ENCODE results near the gene VPS37B. TPM values are rescaled to one million over a fixed set of nuclear protein-coding genes. Genes with fewer than 3 reads are reported as not detected.

The VPS37B gene
- total RNA-seq, 6 experiments from 2014 or later = 26.4 to 33.1 (median 28.1) TPM

- no peak for DNase-seq
- H3K4me3 Mint-ChIP-seq = no peak overlapping the region
- TF ChIP-seq, protein P1, sequence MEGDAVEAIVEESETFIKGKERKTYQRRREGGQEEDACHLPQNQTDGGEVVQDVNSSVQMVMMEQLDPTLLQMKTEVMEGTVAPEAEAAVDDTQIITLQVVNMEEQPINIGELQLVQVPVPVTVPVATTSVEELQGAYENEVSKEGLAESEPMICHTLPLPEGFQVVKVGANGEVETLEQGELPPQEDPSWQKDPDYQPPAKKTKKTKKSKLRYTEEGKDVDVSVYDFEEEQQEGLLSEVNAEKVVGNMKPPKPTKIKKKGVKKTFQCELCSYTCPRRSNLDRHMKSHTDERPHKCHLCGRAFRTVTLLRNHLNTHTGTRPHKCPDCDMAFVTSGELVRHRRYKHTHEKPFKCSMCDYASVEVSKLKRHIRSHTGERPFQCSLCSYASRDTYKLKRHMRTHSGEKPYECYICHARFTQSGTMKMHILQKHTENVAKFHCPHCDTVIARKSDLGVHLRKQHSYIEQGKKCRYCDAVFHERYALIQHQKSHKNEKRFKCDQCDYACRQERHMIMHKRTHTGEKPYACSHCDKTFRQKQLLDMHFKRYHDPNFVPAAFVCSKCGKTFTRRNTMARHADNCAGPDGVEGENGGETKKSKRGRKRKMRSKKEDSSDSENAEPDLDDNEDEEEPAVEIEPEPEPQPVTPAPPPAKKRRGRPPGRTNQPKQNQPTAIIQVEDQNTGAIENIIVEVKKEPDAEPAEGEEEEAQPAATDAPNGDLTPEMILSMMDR (IDR thresholded peaks at IDR 0.05) = no peak
- 0 out of 2 replicates have a peak, but pooled peaks cover 4% of the 10 kb centered on the region for H3K36me3 Mint-ChIP-seq (ENCODE audit: low read depth)
- no peaks in the 10 kb centered on the region for H3K9me3 Mint-ChIP-seq
- peaks cover 15% of the 10 kb centered on the region for H3K4me1 Mint-ChIP-seq (ENCODE audit: low read depth)
- H3K27me3 Mint-ChIP-seq (ENCODE audit: insufficient read depth) = peaks cover 2% of the 10 kb centered on the region; the same call in 1 of the 2 replicates
- H3K27ac Mint-ChIP-seq = no peak overlapping the region
Measured at GRCh38 chr12:122855071-122855829, 40.7 kb downstream of the VPS37B start.

DNA sequence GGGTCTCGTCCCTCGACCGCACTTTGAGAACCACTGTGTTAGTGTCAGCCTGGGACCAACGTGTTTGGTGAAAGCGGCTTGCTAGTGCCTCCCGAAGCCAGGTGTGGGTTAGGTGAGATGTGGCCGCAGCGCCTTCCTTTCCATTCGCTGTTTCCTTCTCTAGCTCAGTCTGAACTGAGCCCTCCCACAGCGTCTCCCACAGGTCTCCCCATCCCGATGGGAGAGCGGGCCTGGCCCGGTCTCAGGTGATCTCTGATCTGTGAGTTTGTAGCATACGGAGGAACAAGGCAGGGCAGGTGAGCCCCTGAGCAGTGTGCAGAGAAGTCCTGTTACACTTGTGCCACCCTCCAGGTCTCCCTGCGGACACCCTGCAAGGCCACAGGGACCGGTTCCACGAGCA, 41.4 kb downstream of the VPS37B start:
- Mint-ChIP-seq H3K9me3 (no peaks in the 10 kb centered on the region), H3K4me1 (ENCODE audit: low read depth) (peaks cover 15% of the 10 kb centered on the region), H3K27me3 (ENCODE audit: insufficient read depth) (peaks cover 2% of the 10 kb centered on the region; the same call in 1 of the 2 replicates), H3K36me3 (ENCODE audit: low read depth) (0 out of 2 replicates have a peak, but pooled peaks cover 4% of the 10 kb centered on the region), H3K27ac (no peak overlapping the region), H3K4me3 (no peak overlapping the region)
- TF ChIP-seq, protein P1 (IDR thresholded peaks at IDR 0.05) = no peak
- no peak for DNase-seq

- no peak overlapping the region for H3K27ac Mint-ChIP-seq
- H3K27me3 Mint-ChIP-seq (ENCODE audit: insufficient read depth) = peaks cover 1% of the 10 kb centered on the region; the same call in 1 of the 2 replicates
- H3K36me3 Mint-ChIP-seq (ENCODE audit: low read depth) = 0 out of 2 replicates have a peak, but pooled peaks cover 4% of the 10 kb centered on the region
- TF ChIP-seq, protein P1 (IDR thresholded peaks at IDR 0.05) = no peak
- peaks cover 15% of the 10 kb centered on the region for H3K4me1 Mint-ChIP-seq (ENCODE audit: low read depth)
- no peak for DNase-seq
- no peak overlapping the region for H3K4me3 Mint-ChIP-seq
- no peaks in the 10 kb centered on the region for H3K9me3 Mint-ChIP-seq
Measured at GRCh38 chr12:122853582-122854245, 42.2 kb downstream of the VPS37B start.

DNA sequence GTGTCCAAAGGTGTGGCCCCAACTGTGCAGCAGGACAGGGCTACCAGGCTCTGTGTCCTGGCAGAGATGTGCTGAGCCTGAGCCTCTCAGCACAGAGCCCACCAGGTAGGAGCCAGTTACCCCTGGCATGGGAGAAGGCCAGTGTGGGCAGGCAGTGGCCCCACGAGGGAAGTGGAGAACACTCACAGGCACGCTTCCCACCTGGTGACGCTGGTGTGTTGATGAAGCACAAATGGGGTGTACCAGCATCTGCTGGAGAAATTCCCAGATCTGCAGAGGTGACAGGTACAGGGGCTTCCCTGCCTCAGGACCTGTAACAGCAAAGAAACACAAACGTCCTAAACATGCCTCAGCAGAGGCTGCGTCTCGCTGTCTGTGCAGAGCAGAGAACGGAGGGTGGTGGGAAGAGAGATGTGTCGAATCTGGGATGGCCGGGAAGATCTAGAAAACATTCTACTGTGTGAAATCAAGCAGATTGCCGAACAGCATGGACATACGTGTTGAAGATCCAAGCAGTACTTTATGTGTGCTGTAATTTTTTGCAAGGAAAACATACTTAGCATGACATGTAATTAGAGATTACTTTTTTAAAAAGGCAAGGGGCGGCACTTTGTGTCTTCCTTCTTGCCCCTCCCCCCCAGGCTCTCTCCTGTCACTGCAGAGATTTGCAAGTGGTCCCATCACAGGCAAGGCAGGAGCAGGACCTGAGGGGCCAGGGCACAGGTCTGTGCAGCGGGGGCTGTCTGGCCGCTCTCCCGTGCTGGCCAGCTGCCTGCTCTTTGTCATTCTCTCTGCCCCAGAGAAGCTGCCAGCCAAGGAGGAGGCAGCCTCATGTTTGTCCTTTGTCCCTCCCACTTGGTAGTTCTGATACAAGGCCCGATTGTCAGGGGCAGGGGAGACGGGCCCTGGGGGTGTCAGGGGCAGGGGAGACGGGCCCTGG, 43.3 kb downstream of the VPS37B start:
- Mint-ChIP-seq H3K4me3 (no peak overlapping the region), H3K27ac (peak overlapping the region; percentile 75), H3K27me3 (ENCODE audit: insufficient read depth) (no peaks in the 10 kb centered on the region), H3K36me3 (ENCODE audit: low read depth) (0 out of 2 replicates have a peak, but pooled peaks cover 4% of the 10 kb centered on the region), H3K4me1 (ENCODE audit: low read depth) (peaks cover 15% of the 10 kb centered on the region), H3K9me3 (no peaks in the 10 kb centered on the region)
- DNase-seq = no peak
- TF ChIP-seq, protein P1 (IDR thresholded peaks at IDR 0.05) = no peak

DNA sequence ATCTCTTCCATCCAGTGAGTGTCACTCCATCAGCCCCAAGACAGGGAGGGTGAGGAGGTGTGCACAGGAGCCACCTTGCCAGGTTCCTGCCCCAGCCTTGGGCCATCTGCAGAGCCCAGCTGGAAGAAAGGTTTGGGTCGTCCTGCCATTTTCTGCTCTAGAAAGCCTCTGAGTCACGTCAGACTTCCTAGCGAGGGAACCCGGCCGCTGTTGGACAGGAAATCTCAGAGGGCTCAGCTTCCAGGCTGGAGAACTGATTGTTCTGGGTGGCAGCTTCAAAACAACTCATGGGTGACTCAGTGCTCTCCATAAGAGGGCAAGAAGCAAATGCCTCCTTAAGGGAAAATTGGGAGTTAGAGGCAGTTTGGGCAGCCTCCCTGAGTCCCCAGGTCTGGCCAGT, 44.1 kb downstream of the VPS37B start:
- TF ChIP-seq, protein P1 (IDR thresholded peaks at IDR 0.05) = no peak
- no peaks in the 10 kb centered on the region for H3K9me3 Mint-ChIP-seq
- peak; percentile 82 for DNase-seq
- H3K27me3 Mint-ChIP-seq (ENCODE audit: insufficient read depth) = no peaks in the 10 kb centered on the region
- H3K36me3 Mint-ChIP-seq (ENCODE audit: low read depth) = no peaks in the 10 kb centered on the region
- peak overlapping the region; percentile 13; the same call in 1 of the 2 replicates for H3K4me3 Mint-ChIP-seq
- peak overlapping the region; percentile 75 for H3K27ac Mint-ChIP-seq
- peaks cover 15% of the 10 kb centered on the region for H3K4me1 Mint-ChIP-seq (ENCODE audit: low read depth)
